Kidney tubule cell (primary cell): Measurements from ENCODE around the gene OR2A7.
"Not testable (repeated sequence)": the region's sequence is repeated elsewhere in the genome, so short reads cannot be mapped to it uniquely, and the experiment has no call there.

Source experiments
- DNase-seq: peaks from one replicate; pipeline ENCODE4 v3.0.0-alpha.2; 2018; ENCODE audit warnings: low spot score

The OR2A7 gene

DNA sequence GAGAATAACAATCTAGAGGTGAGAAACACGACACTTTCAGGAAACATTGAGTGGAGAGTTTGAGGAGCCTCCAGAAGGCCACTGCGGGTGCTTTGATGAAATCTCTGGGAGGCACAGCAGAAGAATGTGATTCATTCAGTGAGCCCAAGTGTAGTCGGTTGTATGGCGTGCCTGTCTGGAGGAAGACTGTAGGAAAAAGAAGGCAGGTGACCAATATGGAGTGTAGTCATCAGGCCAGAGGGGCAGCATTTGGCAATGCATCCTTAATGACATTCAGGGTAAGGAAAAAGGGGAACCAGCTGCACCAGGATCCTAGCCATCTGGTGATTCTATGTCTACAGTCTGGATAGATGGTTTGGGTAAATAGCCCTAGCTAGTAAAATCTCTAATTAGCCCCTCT lies 12.3 kb downstream of the OR2A7 start:
- DNase-seq, result not testable (repeated sequence)

DNA sequence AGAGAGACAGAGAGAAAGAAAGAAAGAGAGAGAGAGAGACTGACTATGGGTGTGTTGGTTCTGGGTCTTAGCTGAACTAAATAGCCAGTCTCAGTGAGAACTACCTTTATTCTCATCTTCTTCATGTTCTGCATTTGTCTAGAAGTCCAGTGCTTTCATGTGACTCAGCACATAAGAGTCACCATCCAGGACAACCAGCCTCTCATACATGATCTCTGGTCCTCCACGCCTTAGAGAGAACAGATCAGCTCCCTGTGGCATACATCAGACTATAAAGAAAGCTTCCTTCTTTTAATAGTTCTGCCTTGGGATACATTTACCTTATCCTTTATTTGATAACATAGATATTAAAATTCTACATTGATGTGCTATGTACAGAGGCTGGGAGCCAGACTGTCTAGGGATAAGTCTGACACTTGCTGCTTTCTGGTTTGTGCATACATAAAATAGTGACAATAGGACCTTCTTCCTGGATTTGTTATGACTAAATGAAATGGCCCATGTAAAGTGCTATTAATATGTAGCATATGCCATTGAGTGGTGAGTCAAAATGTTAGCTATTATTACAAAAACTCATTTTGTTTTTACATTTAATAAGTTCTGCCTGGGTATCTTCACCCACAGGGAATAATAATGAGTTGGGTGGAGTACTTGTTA lies 16.8 kb downstream of the OR2A7 start:
- not testable (repeated sequence) for DNase-seq

DNA sequence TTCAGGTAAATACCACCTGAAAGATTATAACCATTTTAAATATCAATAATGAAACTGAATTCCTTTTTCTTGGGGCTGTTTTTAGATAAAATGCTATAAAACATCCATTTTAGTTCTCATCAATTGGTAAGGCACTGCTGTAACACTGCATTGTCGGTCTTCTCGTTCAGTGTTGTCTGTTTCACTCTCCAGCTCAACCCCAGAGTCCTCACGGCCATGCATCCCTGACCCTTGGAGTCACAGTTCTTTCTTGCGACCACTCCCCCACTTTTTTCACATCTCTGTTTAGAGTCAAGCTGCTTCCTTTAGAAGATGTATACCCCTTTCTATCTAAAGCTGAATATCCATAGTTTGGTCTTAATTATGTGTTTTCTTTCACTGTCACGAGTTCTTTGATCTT lies 17.6 kb downstream of the OR2A7 start:
- not testable (repeated sequence) for DNase-seq

DNA sequence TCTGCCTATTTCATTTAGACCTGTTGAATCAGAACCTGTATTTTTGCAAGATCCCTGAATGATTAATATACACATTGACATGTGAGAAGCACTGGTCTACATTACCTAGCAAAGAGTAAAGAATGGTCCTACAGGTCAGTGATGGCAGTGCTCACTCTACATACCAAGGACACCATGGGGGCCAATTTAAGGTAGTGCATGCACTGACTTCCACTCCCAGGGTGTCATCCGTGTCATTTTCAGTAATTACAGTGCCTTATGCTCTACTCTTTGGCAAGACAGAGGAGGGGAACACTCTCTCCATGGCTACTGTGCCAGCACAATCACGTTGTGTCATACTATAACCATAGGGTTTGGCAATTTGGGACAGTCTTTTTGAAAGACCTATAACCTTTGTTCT lies 19.2 kb downstream of the OR2A7 start:
- not testable (repeated sequence) for DNase-seq

DNA sequence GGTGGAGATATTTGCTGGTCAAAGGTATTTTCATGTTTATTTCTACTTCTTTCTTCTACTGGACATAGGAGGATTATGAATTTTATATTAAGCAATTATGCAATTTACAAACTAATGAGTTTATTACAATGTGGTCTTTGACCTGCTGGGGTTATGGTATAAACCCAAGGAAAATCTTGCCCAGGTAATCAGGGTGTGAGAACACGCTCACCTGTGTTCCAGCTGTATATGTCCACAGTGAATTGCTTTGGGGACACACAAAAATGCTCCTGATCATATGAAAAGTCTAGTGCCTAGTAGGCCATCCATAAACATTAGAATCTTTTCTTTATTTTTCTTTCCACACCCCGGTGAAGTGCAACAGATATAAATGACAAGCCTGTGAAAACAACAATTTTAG lies 25.2 kb downstream of the OR2A7 start, which contains the start of gene OR2A42:
Gene OR2A42 (minus strand): TSS at position 241 of the 400 bp plus-strand sequence. CDS start 6,762 bp downstream, outside the sequence.
- not testable (repeated sequence) for DNase-seq

DNA sequence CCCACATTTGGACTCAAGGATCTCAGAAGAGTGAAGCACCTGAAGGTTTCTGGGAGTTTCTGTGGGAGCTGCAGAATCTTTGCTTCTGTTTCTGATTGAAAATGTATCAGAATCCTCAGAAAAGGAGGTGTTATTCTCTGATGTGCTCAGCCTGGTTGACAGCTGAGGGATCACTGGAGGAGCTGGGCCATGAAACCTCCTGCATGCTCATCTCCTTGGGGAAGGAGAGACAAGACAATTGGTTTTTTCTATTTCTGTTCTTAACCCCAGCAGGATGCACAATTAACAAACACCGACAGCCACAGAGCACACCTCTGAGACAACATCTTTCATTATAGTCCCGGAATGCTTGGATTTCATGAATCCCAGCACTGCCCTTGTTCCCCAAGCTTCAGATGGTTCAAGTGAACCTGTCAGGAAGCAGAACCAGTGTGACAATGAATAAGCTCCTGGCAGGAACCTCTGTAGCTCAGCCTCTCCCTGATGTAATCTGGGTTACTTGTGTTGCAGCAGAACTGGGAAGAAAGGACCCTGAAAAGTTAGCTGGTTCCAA lies 26.0 kb downstream of the OR2A7 start:
- DNase-seq, result not testable (repeated sequence)

DNA sequence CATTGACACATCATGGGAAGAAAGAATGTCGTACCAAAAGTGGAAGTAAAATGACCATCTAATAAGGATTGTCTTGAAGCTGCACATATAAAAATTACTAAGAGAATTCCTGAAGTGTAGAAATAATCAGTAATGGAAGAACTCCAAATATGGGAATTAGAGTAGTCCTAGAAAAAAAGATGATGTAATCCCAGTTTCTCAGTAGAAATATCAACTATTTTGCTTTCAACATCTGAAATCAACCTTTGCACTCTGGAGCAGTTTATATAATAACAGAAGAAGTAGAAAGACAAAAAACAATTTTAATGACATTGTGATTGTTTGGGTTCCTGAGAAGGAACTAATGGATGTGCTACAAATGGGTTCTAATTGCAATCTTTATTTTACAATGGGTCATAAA lies 31.6 kb downstream of the OR2A7 start:
- not testable (repeated sequence) for DNase-seq

DNA sequence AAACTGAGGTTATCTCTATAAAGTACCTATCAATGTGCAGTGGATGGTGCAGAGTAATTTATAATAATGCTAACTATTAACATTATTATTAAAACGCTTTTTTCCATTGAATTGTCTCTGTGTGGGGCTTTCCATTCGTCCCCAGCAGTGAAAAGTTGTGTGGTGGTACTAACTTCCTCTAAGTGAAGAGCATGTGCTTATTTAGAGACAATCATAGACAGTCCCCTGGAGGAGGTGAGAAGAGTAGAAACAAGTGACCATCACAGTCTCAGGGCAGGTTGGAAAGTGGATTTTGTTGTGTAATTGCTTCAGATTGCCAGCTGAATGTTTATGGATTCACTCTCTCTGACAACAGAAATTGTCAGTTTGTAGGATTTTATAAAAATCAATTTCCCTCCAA lies 33.6 kb downstream of the OR2A7 start:
- not testable (repeated sequence) for DNase-seq

DNA sequence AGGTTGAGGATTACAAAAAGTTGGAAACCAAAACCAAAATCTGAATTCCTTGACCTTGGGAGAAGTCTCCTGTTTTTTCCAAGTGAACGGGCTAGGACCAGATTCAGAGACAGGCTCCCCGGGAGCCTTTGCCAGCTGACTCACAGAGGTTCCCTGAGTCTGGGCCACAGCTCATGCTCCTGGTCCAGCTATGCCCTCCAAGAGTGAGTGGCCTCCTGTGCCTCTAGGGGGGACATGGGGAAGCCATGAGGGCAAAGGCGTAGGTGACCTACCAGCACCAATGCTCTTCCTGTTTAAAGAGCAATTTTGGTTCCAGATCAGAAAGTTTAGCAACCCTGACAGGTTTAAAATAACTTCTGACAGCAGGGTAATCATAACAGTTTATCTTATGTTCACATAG lies 35.8 kb downstream of the OR2A7 start:
- DNase-seq, result not testable (repeated sequence)

DNA sequence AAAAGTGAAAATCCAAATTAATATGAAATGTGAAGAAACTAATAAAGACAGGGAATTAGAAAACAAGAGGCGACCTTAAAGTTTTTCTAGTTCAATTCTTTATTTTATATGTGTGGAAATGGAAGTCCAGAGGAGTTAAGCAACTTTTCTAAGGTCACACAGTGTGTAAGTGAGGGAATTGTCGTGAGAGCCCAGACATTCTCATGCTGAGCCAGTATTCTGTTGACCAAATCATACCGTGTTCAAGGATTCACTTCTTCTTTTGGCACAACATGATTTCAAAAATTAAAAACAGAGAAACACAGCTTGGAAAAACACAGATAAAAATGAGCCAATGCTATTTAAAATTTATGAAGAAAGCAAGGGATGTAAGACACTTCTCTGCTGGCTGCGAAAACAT lies 37.7 kb downstream of the OR2A7 start:
- not testable (repeated sequence) for DNase-seq

DNA sequence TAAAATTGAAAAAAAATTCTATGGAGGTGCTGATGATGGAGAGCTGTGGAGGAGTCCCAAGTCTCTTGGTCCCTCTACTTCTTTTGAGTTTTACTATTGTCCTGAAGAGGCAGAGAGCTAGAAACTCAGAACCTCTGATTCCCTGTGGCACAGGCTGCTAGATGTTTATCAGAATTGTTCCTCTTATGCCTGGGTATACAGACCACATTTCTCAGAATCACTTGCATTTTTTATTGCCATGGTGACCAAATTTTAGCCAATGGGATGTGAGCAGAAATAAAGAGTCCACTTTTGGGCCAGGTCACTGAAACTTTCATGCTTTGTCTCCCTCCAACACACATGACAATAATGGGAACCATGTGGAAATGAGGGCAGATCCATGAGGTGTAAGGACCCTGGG lies 40.9 kb downstream of the OR2A7 start:
- not testable (repeated sequence) for DNase-seq

DNA sequence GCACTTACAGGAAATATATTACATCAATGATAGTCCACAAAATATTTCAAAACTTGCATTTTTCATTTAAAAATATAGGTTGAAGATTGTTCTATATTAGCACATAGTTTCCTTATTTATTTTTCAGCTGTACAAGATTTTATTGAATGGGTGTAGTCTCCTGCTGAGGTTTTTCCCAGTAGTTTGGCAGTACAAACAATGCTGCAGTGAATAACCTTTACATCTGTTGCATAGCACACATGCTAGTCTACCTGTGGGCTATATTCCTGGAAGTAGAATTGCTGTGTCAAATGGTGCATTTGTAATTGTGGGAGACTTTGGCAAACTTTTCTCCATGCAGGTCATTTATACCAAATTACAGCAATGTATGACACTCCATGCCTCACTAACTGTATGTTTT lies 44.1 kb downstream of the OR2A7 start:
- not testable (repeated sequence) for DNase-seq

DNA sequence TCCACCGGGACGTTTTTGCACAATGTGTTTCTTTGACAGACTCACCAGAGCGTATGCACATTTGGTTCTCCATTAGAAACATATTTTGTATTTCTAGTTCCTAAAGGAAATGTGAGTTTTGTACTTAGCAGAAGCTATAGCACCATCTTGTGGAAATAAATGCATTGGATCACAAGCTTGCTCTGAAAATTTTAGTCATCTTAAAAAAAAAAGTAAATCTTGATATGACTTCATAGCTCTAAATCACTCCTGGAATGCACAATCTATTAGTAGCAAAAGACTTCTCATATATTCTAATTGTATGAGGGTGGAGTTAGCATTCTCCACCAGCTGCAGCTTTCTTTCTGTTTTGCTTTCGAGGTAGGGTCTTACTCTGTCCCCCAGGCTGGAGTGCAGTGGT lies 45.4 kb downstream of the OR2A7 start:
- DNase-seq, result not testable (repeated sequence)

DNA sequence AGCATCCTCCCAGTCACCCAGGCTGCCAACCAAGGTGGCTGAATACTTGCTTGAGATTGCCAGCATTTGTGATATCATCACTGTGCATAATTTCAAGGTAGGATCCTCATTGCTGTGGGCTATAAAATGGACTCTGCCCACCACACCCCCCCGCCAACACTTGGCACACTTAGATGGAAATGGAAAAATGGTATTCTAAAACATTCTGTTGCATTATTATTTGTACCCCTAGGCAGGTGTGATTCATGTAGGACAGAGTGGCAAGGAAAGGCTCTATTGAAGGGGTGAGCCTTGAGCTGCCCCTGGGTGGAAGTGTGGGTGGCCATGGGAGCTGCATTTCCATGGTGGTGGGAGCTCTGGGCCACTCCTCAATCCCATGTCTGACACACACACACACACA lies 46.0 kb downstream of the OR2A7 start:
- DNase-seq, result not testable (repeated sequence)

DNA sequence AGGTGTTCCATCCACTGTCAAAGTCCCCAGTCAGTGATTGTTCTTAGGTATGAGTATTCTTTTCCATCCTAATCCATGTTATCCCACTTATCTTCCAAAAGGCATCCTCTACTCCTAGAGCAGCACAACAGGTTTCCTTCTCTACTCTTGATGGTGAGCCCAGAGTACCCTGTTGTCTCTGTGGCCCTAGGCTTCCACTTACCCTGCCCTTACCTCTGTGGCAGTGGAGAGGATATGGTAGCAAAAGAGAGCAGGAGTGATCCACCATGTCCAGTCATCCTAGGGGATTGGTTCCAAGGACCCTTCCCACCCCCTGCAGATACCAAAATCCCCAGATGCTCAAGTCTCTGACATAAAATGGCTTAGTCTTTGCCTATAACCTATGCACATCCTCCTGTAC lies 47.4 kb downstream of the OR2A7 start:
- DNase-seq, result not testable (repeated sequence)
